Activated CD4-positive, CD25-positive, alpha-beta regulatory T cell treated with anti-CD3 and anti-CD28 coated beads, Interleukin-2, amount 50 U/mL, for 24 hours (primary cell): ENCODE data around the gene HADHB.
"Not testable (repeated sequence)": the region's sequence is repeated elsewhere in the genome, so short reads cannot be mapped to it uniquely, and the experiment has no call there.

Experiments used
- ATAC-seq, 2 donors: fragments of 150-1000 bp; cut with Tn5 transposase; one replicate each; pipeline ENCODE4 v1.10.0; 2021; ENCODE audit warnings: mild to moderate bottlenecking in 1 of 2, moderate library complexity in 1 of 2

HADHB gene

DNA sequence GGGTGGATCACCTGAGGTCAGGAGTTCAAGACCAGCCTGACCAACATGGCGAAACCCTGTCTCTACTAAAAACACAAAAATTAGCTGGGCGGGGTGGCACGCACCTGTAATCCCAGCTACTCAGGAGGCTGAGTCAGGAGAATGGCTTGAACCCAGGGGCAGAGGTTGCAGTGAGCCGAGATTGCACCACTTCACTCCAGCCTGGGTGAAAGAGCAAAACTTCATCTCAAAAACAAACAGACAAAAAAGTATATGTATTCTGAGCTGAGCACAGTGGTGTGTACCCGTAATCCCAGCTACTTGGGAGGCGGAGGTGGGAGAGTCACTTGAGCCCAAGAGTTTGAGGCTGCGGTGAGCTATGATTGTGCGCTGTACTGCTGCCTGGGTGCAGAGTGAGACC lies 86.6 kb downstream of the HADHB start:
- not testable (repeated sequence) for ATAC-seq

DNA sequence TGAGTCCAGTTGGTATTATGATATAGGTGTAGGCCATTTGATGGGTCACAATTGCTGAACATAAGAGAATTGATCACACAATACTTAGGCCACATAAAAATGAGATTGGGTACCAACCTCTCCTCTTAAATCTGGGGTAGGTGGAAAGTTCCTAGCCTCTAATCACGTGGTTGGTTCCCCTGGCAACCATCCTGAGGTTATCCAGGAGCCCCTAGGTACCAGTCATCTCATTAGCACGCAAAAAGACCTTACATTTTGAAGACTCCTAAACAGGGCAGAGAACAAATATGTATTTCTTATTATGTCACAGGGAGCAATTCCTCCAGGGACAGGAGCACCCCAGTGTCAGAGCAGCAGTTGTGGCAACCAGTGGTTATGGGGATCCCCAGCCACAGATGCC lies 88.6 kb downstream of the HADHB start:
- no peak for ATAC-seq

DNA sequence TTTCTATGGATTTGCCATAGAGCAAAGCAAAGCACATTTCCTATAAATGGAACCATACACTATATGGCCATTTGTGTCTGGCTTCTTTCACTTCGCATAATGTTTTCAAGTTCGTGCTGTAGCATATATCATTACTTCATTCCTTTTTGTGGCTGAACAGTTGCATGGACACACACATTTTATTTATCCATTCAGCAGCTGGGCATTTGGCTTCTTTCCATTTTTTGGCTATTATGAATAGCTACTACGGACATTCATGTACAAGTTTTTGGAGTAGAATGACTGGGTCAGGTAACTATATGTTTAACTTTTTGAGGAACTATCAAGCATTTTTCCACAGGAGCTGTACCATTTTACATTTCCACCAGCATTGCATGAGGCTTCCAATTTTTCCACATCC lies 90.5 kb downstream of the HADHB start:
- ATAC-seq: no peak

DNA sequence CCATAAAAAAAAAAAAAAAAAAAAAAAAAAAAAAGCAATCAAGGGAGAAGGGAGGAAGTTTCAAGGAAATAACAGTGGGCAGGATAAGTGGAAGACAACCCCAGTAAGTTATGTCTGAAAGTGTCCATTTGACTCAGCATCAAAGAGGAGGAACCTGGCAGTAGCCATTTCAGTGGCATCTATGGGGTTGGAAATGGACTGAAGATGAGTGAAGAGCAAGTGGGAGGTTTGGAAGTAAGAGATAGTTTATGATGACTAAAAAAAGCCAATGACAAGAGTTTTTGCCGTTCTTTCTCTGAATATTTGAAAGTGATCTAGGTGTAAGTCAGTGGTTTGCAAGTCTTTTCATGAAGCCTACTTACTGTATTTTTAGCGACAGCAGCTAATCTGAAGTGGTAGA lies 92.0 kb downstream of the HADHB start:
- no peak for ATAC-seq

DNA sequence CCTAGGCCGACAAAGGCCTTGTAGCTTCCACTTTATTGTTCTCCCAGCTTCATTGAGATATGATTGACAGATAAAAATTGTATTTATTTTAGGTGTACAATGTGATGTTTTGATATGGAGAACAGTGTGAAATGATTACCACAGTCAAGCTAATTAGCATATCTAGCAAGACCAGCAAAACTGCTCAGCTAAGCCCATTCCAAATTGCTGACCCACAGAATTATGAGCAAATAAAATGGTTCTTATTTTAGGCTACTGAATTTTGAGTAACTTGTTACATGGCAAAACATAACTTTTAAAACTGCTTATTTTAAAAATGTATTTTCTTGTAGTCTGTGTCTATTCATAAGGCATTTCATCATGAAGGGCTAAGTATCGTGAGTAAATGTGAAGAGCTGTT lies 92.6 kb downstream of the HADHB start:
- no peak for ATAC-seq
